22Rv1 (cell line): ENCODE measurements around the gene TBC1D1.

Experiments
- H3K27ac ChIP-seq: fragments of 450-650 bp; 2 replicates; pipeline ENCODE4 v1.5.1; 2017
- CTCF ChIP-seq: fragments of 450-650 bp; IDR thresholded peaks from 2 replicates; pipeline ENCODE4 v1.5.1; 2017; ENCODE audit warnings: mild to moderate bottlenecking
- ZFX ChIP-seq: fragments of 450-650 bp; IDR thresholded peaks from 2 replicates; pipeline ENCODE4 v1.6.1; 2017; ENCODE audit warnings: antibody characterized with exemption, borderline replicate concordance

Gene TBC1D1

DNA sequence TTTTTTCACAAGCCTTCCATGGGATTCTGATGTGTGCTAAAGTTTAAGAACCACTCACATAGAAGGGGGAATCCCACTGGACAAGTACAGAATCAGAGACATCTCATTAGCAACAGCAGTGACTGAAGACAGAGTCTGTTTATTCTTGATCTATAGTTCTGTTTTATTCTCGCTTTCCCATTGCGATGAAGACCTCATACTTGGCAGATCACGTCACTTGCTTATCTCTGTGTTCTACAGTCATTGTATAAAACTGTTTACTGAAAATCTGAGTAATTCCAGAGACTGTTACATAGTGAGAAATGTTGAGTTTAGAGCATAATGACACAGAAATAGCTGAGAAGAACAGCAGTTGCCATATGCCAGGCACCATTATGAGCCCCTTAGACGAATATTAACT lies 254.9 kb downstream of the TBC1D1 start:
- TF ChIP-seq ZFX, result no peak
- TF ChIP-seq CTCF, result no peak
- H3K27ac ChIP-seq, result no peak overlapping the region

- TF ChIP-seq CTCF, result no peak
- no peak for TF ChIP-seq ZFX
- H3K27ac ChIP-seq, result no peak overlapping the region
Observed at GRCh38 chr4:38146383-38146782, 255.5 kb downstream of the TBC1D1 start.

DNA sequence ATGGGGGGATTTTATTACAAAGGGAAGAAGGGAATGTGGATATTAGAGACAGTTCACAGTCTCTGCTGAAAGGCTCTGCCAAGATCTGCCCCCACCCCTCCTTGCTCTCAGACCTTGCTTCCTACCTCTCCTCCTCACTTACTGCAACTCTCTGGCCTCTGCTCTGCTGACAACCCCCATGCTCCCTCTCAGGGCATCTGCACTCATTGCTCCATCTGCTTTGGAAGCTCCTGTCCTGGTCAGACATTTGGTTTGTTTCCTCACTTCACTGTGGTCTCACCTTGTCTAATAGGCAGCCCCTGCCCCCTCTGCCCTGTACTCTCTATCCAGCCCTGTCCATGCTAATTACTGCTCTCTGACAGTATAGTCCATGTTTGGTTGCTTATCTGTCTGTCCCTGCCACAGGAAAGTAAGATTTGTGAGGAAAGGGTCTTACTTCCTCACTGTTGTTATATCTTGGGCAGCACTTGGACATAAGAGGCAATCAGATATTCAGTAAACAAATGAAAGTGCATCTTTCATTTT lies 258.6 kb downstream of the TBC1D1 start:
- no peak overlapping the region for H3K27ac ChIP-seq
- TF ChIP-seq CTCF (no peak), ZFX (no peak)

DNA sequence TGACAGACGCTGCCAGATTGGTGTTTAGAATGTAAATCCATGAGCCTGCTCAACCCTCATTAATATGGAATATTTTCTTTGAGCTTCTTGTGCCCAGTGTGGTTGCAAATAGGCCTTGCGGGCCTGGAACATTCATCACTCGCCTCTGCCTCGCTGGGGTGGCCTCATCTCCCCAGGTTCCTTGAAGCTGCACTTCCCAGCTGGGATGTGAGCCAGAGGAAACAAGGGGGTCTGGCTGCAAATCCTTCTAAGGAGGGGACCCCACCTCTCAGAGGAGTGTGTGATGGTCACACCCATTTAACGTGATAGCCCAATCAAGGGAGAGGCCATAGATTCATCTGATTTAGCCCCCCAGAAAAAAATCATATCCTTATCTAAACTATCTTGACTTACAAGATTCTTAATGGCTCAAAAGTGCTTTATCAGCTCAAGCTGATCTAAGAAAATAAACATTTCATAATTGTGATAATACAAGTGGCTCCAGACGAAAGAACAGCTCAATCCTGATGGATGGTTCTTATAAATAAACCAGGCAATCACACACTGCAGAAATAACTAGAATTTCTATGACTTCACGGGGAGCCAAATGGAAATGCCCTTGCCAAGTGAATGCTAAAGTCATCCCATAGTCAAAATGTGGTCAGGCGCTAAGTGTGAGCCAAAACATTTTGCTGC lies 259.2 kb downstream of the TBC1D1 start:
- TF ChIP-seq ZFX, result no peak
- TF ChIP-seq CTCF, result no peak
- H3K27ac ChIP-seq, result no peak overlapping the region

GRCh38 chr4:38150766-38151165 lies 259.9 kb downstream of the TBC1D1 start:
- no peak for TF ChIP-seq CTCF
- H3K27ac ChIP-seq, result no peak overlapping the region

DNA sequence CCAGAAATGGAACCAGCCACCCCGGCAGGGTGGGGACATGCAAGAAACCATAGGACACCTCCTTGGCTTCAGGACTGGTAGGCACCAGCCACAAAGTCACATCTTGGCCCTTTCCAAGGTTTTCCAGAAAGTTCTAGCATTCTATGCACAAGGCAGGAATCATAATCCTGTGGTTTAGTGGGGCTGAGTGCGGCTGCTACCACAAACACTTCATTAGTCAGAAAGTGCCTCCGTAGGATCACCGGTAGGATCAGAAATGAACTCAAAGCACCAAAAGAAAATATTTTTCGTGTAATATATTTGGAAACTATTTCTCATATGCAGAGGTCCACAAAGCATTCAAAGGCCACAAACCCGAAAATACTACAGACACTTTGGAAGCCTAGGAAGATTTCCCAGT lies 261.0 kb downstream of the TBC1D1 start:
- TF ChIP-seq ZFX, result no peak
- no peak for TF ChIP-seq CTCF
- no peak overlapping the region for H3K27ac ChIP-seq

DNA sequence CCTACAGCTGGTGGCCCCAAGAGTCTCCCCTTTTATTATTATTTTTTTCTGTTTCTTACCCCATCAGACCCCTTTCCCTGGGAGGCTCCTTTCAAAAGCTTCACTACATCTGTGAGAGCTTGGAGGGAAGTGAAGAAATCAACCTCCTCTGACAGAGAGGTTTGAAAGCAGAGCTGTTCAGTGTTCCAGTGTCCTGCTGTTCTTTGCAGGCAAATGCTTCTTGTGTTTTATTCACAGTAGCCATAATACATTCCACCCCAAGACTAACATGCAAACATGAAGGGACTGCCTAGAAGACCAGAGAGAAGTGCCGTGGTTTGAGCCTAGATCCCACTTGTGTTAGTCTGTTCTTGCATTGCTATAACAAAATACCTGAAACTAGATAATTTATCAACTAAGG lies 261.4 kb downstream of the TBC1D1 start:
- no peak for TF ChIP-seq CTCF
- no peak for TF ChIP-seq ZFX
- H3K27ac ChIP-seq, result no peak overlapping the region
